K562 (cell line): Measurements from ENCODE around the gene TAF8. TPM values are rescaled to one million over a fixed set of nuclear protein-coding genes. Genes with fewer than 3 reads are reported as not detected.

Source experiments
- CREBBP ChIP-seq: IDR thresholded peaks from one replicate; pipeline ENCODE4 v1.6.1; 2012; ENCODE audit warnings: low read depth, mild to moderate bottlenecking, control low read depth, inconsistent platforms, low read length
- HMBOX1 ChIP-seq: sonication (generic); IDR thresholded peaks from 2 replicates; pipeline ENCODE4 v1.6.1; 2016
- HMG20A ChIP-seq: fragments of 450-650 bp; formaldehyde crosslinking; conservative IDR thresholded peaks from 2 replicates; pipeline ENCODE4 v1.4.0; 2020; ENCODE audit warnings: mild to moderate bottlenecking, mixed read lengths
- MEIS2 ChIP-seq: fragments of 450-650 bp; IDR thresholded peaks from 2 replicates; pipeline ENCODE4 v1.6.1; 2014; ENCODE audit warnings: mild to moderate bottlenecking; ENCODE audit not compliant: partially characterized antibody
- MGA ChIP-seq: fragments of 450-650 bp; IDR thresholded peaks from 2 replicates; pipeline ENCODE4 v1.6.1; 2016; ENCODE audit warnings: mild to moderate bottlenecking, moderate library complexity
- RBM34 ChIP-seq: fragments of 200-400 bp; formaldehyde crosslinking; IDR thresholded peaks from 2 replicates; pipeline ENCODE4 v1.6.1; 2018; ENCODE audit warnings: low read length, borderline replicate concordance; ENCODE audit not compliant: insufficient read depth
- ZC3H11A ChIP-seq: IDR thresholded peaks from 2 replicates; pipeline ENCODE4 v1.6.1; 2012; ENCODE audit warnings: low read depth, low read length, improper control_type of control experiment
- ZNF24 ChIP-seq: fragments of 450-650 bp; IDR thresholded peaks from 2 replicates; pipeline ENCODE4 v1.6.1; 2016
- ZNF696 ChIP-seq: fragments of 250-450 bp; sonication (Bioruptor Pico); conservative IDR thresholded peaks from 2 replicates; pipeline ENCODE4 v1.4.0; 2020; ENCODE audit warnings: mild to moderate bottlenecking, moderate library complexity
- ZNF79 ChIP-seq: fragments of 250-450 bp; sonication (Bioruptor Pico); IDR thresholded peaks from 2 replicates; pipeline ENCODE4 v1.4.0; 2020; ENCODE audit warnings: low read depth, mild to moderate bottlenecking, moderate library complexity
- polyA plus RNA-seq, 8 experiments: library from polyadenylated mRNA; depleted of rRNA in 4 of 8; stranded (reverse) in 5 of 8; unstranded in 3 of 8; fragments of >200 nt; fragmentation: Nextera tagmentation in 2 of 8; fragmentation: Illumina TruSeq in 1 of 8; extraction: Ambion mirVana in 2 of 8; extraction: Trizol in 1 of 8; gene quantifications; 2 replicates each; pipeline versions ENCODE4 v1.2.1 to v1.2.3, GENCODE V29; 2011 to 2014; ENCODE audit warnings: inconsistent platforms in 1 of 8, missing spikeins in 1 of 8
- total RNA-seq, 7 experiments: library from RNA; depleted of rRNA in 6 of 7; stranded (reverse); fragments of >200 nt in 6 of 7; fragmentation: Illumina TruSeq in 2 of 7; extraction: Trizol in 2 of 7; gene quantifications; 2 replicates each; pipeline versions ENCODE4 v1.2.1 to v1.2.3, GENCODE V29; 2011 to 2021; ENCODE audit warnings: low replicate concordance in 1 of 7
- TF ChIP-seq, protein P1 (sequence below): sonication (generic); formaldehyde crosslinking; IDR thresholded peaks from 2 replicates; pipeline ENCODE4 v1.8.0; 2022; ENCODE audit warnings: mild to moderate bottlenecking, missing genetic modification reagents, borderline replicate concordance

TAF8 gene
- total and polyA plus RNA-seq, 9 of the 15 experiments (the other 6 are each of a cell fraction or from before 2014, with no cell fraction given) = 29.4 to 84.0 (median 52.6) TPM

- TF ChIP-seq, protein P1, sequence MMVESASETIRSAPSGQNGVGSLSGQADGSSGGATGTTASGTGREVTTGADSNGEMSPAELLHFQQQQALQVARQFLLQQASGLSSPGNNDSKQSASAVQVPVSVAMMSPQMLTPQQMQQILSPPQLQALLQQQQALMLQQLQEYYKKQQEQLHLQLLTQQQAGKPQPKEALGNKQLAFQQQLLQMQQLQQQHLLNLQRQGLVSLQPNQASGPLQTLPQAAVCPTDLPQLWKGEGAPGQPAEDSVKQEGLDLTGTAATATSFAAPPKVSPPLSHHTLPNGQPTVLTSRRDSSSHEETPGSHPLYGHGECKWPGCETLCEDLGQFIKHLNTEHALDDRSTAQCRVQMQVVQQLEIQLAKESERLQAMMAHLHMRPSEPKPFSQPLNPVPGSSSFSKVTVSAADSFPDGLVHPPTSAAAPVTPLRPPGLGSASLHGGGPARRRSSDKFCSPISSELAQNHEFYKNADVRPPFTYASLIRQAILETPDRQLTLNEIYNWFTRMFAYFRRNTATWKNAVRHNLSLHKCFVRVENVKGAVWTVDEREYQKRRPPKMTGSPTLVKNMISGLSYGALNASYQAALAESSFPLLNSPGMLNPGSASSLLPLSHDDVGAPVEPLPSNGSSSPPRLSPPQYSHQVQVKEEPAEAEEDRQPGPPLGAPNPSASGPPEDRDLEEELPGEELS (CRISPR knock-in tag) = no peak
- TF ChIP-seq ZNF24 (peak; percentile 68), ZNF79 (peak; percentile 67; the same call in 1 of the 2 replicates), CREBBP (no peak), MGA (peak; percentile 24; the same call in 1 of the 2 replicates), MEIS2 (peak; percentile 62), ZC3H11A (no peak), RBM34 (no peak), HMG20A (CRISPR knock-in tag) (no peak), HMBOX1 (peak; percentile 79), ZNF696 (CRISPR knock-in tag) (0 out of 2 replicates have a peak, but pooled peaks have one; percentile 24)
These were observed 21.9 kb upstream of the TAF8 start (continued) for GRCh38 chr6:42028234-42029061.
